GM18867 (cell line): Measurements from ENCODE around the gene SLC52A1.
"Not testable (repeated sequence)": the region's sequence is repeated elsewhere in the genome, so short reads cannot be mapped to it uniquely, and the experiment has no call there.

Experiments used
- ATAC-seq: cut with Tn5 transposase; IDR thresholded peaks from one replicate; pipeline ENCODE4 v1.9.1; 2021; ENCODE audit warnings: mild to moderate bottlenecking, moderate library complexity; ENCODE audit not compliant: unreplicated experiment

The SLC52A1 gene

DNA sequence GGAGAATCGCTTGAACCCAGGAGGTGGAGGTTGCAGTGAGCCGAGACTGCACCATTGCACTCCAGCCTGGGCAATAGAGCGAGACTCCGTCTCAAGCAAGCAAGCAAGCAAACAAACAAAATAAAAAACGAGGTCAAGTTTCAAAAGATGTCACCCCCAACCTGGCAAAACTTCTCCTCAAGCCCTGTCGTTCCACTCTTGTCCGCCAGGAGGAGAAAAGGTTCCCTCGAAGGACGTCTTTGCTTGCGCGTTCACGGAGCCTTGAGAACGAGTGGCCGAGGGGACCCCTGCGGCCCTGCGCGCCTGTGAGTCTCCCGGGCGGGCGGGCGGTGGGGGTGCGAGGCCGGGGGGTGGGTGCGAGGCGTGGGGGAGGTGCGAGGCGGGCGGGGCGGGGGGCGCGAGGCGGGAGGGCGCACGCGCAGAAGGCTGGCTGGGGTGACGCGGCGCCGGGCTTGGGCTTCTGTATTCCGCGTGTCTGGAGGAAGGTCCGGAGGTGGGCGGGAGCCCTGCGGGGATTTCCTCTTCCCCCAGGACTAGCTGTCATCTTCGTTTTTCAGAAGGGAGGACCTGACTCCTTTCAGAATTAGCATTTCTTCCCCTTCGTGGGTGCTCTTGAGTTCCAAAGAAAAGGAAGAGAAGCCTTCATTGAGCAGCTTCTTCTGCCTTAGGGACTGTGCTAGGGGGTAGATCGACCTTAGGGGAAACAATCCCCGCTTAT, 3.7 kb downstream of the SLC52A1 start:
- ATAC-seq, result peak; percentile 55

DNA sequence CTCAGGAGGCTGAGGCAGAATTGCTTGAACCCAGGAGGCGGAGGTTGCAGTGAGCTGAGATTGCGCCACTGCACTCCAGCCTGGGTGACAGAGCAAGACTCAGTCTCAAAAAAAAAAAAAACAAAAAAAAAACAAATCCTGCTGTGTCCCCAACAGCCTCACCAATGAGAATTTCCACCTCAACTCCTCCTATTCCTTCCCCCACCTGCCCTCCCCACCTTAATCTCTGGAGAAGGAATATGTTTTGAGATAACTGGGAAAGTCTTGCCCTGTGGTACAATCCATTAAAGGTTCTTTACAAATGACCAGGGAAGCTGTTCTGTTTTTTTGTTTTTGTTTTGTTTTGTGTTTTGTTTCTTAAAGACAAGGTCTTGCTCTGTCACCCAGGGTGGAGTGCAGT, 5.1 kb downstream of the SLC52A1 start:
- not testable (repeated sequence) for ATAC-seq

GRCh38 chr17:5027916-5028315, 7.3 kb downstream of the SLC52A1 start:
- no peak for ATAC-seq

DNA sequence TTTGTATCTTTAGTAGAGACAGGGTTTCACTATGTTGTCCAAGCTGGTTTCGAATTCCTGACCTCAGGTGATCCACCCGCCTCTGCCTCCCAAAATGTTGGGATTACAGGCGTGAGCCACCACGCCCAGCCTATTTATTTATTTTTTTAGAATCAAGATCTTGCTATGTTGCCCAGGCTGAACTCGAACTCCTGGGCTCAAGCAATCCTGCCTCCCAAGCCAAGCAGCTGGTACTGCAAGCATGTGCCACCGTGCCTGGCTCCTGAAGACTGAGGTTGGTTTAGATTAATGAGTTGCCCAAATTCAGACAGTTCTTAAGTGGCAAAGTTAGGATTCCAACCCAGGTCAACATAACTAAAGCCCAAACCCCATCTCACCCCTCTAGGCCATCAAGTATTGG, 7.9 kb downstream of the SLC52A1 start:
- ATAC-seq, result no peak

- ATAC-seq, result no peak
Observed at GRCh38 chr17:5024604-5025003, 10.6 kb downstream of the SLC52A1 start.

DNA sequence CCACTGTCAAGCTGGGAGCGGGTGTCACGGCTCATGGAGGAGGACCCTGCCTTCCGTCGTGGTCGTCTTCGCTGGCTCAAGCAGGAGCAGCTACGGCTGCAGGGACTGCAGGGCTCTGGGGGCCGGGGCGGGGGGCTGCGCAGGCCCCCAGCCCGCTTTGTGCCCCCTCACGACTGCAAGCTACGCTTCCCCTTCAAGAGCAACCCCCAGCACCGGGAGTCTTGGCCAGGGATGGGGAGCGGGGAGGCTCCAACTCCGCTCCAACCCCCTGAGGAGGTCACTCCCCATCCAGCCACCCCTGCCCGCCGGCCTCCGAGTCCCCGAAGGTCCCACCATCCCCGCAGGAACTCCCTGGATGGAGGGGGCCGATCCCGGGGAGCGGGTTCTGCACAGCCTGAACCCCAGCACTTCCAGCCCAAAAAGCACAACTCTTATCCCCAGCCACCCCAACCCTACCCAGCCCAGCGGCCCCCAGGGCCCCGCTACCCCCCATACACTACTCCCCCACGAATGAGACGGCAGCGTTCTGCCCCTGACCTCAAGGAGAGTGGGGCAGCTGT, 11.6 kb downstream of the SLC52A1 start:
- no peak for ATAC-seq

DNA sequence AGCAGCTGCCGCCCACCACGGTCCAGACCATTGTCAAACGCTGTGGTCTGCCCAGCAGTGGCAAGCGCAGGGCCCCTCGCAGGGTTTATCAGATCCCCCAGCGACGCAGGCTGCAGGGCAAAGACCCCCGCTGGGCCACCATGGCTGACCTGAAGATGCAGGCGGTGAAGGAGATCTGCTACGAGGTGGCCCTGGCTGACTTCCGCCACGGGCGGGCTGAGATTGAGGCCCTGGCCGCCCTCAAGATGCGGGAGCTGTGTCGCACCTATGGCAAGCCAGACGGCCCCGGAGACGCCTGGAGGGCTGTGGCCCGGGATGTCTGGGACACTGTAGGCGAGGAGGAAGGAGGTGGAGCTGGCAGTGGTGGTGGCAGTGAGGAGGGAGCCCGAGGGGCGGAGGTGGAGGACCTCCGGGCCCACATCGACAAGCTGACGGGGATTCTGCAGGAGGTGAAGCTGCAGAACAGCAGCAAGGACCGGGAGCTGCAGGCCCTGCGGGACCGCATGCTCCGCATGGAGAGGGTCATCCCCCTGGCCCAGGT, 13.0 kb downstream of the SLC52A1 start:
- no peak for ATAC-seq

DNA sequence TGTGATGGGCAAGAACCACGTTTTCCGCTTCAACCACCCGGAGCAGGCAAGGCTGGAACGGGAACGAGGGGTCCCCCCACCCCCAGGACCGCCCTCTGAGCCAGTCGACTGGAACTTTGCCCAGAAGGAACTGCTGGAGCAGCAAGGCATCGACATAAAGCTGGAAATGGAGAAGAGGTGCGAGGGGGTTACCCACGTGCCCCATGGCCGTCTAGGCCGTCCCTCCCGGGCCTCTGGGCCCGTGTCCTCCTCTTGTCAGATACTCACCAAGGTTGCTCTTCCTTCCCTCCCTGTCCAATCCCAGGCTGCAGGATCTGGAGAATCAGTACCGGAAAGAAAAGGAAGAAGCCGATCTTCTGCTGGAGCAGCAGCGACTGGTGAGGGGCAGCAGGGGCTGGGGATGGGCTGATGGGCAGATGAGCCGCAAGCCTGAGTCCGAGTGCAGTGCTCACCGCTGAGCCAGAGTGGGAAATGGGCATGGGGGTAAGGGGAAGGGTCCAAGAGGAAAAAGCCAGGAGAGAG, 14.7 kb downstream of the SLC52A1 start:
- no peak for ATAC-seq

GRCh38 chr17:5019475-5019956, 15.7 kb downstream of the SLC52A1 start:
- no peak for ATAC-seq

GRCh38 chr17:5014357-5014756, 20.9 kb downstream of the SLC52A1 start:
- no peak for ATAC-seq

GRCh38 chr17:5011928-5012327, 23.3 kb downstream of the SLC52A1 start:
- no peak for ATAC-seq

GRCh38 chr17:5003214-5003867, 31.9 kb downstream of the SLC52A1 start:
- ATAC-seq, result no peak

DNA sequence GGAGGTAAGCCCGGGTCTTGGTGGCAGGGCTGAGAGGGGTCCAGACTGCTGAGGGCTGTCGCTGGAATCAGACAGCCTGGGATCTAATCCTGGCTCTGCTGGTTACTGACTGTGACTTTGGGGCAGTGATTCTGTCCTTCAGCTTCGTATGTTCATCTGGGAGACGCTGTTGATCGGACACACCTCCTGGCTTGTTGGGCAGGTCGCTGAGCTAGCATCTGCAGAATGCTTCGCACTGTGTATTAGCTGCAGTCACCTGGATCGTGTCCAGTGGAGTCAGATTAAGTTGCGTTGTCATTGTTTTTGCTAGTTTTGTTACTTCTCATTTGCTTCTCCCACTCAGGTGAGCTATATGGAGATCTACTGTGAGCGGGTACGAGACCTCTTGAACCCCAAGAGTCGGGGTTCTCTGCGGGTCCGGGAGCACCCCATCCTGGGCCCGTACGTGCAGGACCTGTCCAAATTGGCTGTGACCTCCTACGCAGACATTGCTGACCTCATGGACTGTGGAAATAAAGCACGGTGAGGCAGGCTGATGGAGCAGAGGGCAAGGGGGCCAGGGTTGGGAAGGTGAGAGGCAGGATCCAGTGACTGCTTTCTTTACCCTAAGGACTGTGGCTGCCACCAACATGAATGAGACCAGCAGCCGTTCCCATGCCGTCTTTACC, 33.0 kb downstream of the SLC52A1 start:
- no peak for ATAC-seq

DNA sequence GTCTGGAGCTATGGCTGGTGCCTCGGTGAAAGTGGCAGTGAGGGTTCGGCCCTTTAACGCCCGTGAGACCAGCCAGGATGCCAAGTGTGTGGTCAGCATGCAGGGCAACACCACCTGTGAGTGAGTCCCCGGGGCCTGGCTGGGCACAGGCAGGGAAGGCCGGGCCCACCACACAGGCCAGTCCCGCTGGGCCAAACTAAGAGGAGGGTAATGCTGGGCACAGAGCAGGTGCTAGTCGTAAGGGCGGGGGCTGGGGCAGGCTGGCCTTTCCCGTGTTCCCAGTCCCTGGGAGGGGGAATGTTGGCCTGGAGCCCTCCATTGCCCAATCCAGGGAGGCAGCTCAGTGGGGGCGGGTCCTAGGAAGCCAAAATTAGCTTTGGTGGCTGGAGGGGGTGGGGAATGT, 35.0 kb downstream of the SLC52A1 start:
- ATAC-seq, result no peak

DNA sequence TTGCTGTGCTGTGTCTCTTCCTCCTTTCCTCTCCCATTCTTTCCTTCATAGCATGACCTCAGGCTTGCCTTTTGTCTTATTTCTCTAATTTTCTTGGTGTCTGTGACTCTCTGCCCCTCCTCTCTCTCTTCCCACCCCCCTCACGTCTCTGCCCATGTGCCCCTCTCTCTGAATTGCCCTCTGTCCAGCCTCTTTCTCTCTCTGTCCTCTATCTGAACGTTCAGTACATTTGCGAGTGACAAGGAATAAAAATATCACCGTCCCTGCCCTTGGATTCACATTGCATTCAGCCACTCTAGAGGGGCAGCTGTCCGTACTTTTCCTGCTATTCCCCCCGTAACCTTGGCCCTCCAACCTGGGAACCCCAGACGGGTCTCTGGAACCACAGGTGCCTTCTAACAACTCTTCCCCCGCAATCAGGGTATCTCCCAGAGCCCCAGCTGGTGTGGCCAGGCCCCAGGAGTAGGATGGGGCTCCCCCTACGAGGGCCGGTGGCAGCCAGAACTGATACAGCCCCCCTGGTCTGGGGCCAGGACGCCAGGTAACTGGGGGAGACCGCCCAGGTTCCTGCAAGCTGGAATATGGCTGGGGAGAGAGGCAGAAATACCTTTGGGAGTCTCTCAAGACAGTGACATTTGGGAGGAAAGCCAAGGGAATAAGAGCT, 35.7 kb downstream of the SLC52A1 start:
- no peak for ATAC-seq

DNA sequence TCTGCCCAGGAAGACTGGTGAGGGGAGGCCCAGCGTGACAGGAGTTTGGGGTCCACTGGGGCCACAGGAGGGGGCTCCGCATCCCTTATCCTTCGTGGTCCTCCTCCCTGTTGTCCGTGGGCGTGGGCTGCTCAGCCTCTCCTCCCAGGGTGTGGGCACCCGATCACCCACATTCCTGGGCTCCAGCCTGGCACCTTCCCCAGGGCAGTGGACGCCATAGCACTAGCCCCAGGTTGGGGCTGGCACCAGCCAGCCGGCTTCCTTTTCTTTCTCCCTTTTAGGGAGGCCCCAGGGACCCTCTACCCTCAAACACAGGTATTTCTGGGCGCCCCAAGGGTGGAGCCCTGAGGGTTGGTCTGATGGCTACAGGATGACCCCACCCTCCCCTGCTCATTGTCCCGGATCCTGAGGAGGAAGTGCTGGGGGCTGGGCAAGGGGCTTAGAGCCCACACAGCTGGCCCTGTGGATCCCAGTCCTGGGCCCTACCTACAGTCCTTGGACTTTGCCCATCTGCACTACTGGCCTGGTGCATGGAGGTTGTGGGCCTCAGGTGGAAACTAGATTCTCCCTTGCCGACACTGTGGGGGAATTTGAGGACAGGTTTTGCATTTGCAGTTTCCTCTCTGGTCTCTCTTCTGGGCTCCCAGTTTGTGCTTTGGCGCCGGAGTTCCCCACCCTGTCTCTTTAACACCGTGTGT, 36.3 kb downstream of the SLC52A1 start:
- no peak for ATAC-seq

DNA sequence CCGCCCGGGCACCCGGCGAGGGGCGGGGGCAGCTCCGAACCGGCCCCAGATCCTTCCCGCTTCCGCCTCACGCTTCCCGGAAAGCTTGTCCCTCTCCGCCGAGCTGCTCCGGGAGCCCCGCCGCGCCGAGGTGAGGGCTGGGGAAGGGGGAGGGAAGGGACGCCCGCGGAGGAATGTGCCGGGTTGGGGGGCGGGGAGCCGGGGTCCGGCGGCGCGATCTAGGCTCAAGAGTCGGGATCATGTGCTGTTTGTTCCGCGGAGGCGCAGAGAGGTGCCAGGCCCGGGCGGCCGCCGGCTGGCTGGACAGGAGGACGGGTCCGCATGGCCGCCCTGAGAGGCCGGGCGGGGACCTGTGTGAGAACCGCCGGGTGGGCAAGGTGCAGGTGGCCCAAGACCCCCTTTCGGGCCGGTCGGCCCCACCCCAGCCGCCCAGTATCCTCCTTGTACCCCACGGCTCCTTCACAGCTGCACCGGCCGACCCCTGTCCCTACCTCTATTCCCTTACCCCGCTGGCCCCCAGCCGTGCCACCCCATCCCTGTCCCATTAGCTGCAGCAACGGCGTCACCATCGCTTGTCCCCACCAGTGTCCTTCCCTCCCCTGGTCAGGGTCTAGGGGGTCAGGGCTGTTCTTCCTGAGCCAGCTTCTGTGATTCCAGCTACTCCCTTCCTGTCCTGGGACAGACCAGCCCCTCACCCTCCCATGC, 37.0 kb downstream of the SLC52A1 start:
- peak; percentile 12 for ATAC-seq

GRCh38 chr17:4997302-4998026, 37.8 kb downstream of the SLC52A1 start, which contains the start of the genes INCA1 and KIF1C:
Gene INCA1 (minus strand): TSS chr17:4997522. CDS start chr17:4994437, 3,085 bp downstream.
Gene KIF1C (plus strand): TSS chr17:4997950. CDS start chr17:5000247, 2,297 bp downstream.
- peak; percentile 82 for ATAC-seq
